Transverse colon (tissue), 3 donors: ENCODE measurements around the gene MUC5B.

ENCODE experiments used
- POLR2A ChIP-seq: fragments of 450-650 bp; IDR thresholded peaks from one replicate; pipeline ENCODE4 v1.6.1; 2016; ENCODE audit warnings: antibody characterized with exemption, mild to moderate bottlenecking, moderate library complexity
- TF ChIP-seq, protein P1 (sequence below), 5 experiments: fragments of 200-600 bp in 3 of 5; fragments of 450-650 bp in 2 of 5; sonication (generic) in 3 of 5; IDR thresholded peaks; 1 replicate in 2 of 5; 2 replicates in 3 of 5; pipeline ENCODE4 v1.5.1; 2016 to 2017; ENCODE audit warnings: antibody characterized with exemption in 5 of 5, inconsistent platforms in 3 of 5, mild to moderate bottlenecking in 2 of 5, moderate library complexity in 1 of 5

DNA sequence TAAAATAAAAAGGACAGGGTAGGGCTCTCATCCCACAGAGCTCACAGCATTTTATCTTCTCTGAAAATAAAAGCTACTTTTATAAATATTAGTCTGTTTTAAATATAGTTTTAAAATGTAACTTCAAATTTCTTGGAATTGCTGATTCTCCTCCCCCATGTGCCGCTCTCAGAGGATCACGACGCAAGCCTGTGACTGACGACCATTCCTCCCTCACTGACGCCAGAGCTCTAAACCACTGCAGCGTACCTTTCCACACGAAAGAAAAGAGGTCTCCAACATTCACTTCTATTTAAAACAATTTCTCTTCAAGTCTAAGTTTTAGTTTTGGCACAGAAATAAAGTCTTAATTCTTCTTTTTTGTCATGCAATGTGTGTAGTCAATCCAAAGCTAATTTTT, 77.3 kb downstream of the MUC5B start:
- TF ChIP-seq, protein P1, sequence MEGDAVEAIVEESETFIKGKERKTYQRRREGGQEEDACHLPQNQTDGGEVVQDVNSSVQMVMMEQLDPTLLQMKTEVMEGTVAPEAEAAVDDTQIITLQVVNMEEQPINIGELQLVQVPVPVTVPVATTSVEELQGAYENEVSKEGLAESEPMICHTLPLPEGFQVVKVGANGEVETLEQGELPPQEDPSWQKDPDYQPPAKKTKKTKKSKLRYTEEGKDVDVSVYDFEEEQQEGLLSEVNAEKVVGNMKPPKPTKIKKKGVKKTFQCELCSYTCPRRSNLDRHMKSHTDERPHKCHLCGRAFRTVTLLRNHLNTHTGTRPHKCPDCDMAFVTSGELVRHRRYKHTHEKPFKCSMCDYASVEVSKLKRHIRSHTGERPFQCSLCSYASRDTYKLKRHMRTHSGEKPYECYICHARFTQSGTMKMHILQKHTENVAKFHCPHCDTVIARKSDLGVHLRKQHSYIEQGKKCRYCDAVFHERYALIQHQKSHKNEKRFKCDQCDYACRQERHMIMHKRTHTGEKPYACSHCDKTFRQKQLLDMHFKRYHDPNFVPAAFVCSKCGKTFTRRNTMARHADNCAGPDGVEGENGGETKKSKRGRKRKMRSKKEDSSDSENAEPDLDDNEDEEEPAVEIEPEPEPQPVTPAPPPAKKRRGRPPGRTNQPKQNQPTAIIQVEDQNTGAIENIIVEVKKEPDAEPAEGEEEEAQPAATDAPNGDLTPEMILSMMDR (IDR thresholded peaks at IDR 0.05): no peak
- TF ChIP-seq POLR2A: no peak
